Lower leg skin (tissue), 3 donors: ENCODE measurements around the gene GLB1L2.

ENCODE experiments used
- CTCF ChIP-seq, 3 donors: fragments of 450-650 bp; IDR thresholded peaks; one replicate each; pipeline ENCODE4 v1.5.1; 2016; ENCODE audit warnings: antibody characterized with exemption in 3 of 3, mild to moderate bottlenecking in 3 of 3, moderate library complexity in 2 of 3
- POLR2A ChIP-seq, 2 donors: fragments of 450-650 bp; IDR thresholded peaks; one replicate each; pipeline ENCODE4 v1.6.1; 2016 to 2017; ENCODE audit warnings: antibody characterized with exemption in 2 of 2, mild to moderate bottlenecking in 1 of 2, moderate library complexity in 1 of 2

- TF ChIP-seq POLR2A (IDR thresholded peaks at IDR 0.05) (no peak), CTCF (IDR thresholded peaks at IDR 0.05) (no peak)
Measured at GRCh38 chr11:134423106-134423505, 91.3 kb downstream of the GLB1L2 start.
